NB4 (cell line): ENCODE results near the gene PRKG1.

ENCODE experiments used
- CTCF ChIP-seq: IDR thresholded peaks from one replicate; pipeline ENCODE4 v1.5.1; 2012; ENCODE audit warnings: low read depth, low read length
- MAX ChIP-seq: IDR thresholded peaks from 2 replicates; pipeline ENCODE4 v1.6.1; 2011; ENCODE audit warnings: low read depth, low read length
- POLR2A ChIP-seq: IDR thresholded peaks from 2 replicates; pipeline ENCODE4 v1.6.1; 2011; ENCODE audit warnings: mild to moderate bottlenecking; ENCODE audit not compliant: insufficient read length; ENCODE audit errors: extremely low read depth

- TF ChIP-seq CTCF (no peak), POLR2A (no peak), MAX (no peak)
These were observed 47.6 kb downstream of the PRKG1 start for GRCh38 chr10:51121861-51122260.
